Measurements from ENCODE around the gene SLC10A1.

Gene SLC10A1

GRCh38 chr14:69808919-69809808 is 12.1 kb upstream of the SLC10A1 start:
- DNase-seq, result no peak

DNA sequence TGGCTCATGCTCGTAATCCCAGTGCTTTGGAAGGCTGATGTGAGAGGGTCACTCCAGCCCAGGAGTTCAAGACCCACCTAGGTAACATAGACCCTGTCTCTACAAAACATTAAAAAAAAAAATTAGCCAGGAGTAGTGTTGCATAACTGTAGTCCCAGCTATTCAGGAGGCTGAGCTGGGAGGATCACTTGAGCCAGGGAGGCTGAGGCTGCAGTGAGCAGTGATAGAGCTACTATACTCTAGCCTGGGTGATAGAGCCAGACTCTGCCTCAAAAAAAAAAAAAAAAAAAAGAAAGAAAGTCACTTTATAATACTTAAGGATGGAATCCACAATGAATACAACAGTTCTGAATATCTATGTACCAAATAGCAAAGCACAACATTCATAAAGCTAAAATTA is 10.2 kb upstream of the SLC10A1 start:
- DNase-seq, result no peak

GRCh38 chr14:69804902-69805301 is 7.9 kb upstream of the SLC10A1 start:
- DNase-seq, result no peak

DNA sequence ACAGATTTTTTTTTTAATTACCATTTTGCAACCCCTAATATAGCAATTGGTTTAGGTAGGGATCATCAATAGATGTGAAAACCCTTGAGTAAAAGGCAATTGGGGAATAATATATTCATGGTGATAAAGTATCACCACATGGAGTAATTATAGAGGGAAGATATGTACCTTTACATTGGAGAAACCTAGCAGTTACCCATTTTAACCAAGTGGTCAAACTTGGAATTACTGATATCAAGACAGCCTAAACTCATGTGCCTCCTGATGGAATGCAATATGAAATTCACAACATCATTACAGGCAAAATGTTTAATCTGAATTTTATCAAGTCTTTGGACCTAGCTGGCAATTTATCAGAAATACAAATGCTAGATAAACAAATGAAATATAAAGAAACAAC is 6.7 kb upstream of the SLC10A1 start:
- DNase-seq, result no peak

GRCh38 chr14:69798339-69798735 is 1.3 kb upstream of the SLC10A1 start:
- DNase-seq, result no peak

GRCh38 chr14:69797573-69798338 is 715 bp upstream of the SLC10A1 start:
- no peak for DNase-seq

DNA sequence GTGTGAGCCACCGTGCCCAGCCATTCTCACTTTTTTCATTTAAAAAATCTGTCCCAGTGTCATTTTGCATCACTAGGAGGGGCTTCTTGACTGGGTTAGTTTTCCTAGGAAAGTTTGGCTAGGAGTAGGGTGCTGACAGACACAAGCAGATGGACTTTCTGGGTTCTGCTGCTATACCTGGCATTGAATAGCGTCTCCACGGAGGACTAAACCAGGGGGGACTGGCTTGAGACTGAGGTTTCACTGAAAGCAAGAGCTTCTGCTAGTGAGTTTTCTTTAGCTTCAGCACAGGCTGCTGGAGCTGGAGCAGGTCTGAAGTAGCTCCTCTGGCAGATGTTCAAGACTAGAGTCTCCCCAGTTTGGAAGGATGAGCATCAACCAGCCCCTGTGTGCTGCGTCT is 1.4 kb downstream of the SLC10A1 start:
- DNase-seq, result no peak

- DNase-seq, result no peak
Measured at GRCh38 chr14:69794791-69795190, 2.2 kb downstream of the SLC10A1 start.

DNA sequence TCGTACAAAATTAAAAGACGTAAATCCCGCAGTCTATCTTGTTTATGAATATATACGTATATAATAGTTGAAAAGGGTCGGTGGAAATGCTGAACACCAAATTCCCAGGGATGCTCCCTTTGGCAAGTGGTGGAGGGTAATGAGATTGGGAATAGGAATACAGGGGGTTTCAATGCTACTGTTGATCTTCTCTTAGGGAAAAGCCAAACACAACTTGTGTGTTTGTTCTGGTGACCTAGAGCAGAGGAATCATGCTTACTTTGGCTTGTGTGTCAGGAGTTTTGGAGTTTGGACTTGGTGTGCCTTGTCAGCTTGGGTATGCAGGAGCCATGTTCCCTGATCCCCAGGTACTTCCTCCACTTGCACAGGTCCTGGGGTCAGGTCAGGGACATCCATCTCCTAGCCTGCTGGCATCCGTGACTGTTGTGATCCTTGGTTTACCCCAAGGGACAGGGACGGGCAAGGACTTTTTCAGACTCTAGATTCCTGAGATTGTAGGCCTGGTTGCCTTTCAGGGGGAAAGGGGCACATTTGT is 4.1 kb downstream of the SLC10A1 start:
- no peak for DNase-seq

DNA sequence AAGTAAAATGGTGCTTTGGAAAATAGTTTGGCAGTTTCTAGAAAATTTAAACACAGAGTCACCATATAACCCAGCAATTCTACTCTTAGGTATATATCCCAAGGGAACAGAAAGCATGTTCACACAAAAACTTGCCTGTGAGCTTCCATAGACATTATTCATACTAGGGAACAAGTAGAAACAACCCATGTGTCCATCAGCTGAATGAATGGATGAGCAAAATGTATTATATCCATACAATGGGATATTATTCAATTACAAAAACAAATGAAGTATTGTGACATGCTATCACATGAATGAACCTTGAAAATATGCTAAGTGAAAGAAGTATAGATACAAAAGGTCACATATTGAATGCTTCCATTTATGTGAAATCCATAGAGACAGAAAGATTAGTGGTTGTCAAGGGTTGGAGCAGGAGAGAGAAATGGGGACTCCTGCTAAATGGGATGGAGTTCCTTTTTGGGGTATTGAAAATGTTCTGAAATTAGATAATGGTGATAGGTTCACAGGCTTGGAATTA is 7.9 kb downstream of the SLC10A1 start:
- no peak for DNase-seq

GRCh38 chr14:69786603-69787002 is 10.4 kb downstream of the SLC10A1 start:
- no peak for DNase-seq

DNA sequence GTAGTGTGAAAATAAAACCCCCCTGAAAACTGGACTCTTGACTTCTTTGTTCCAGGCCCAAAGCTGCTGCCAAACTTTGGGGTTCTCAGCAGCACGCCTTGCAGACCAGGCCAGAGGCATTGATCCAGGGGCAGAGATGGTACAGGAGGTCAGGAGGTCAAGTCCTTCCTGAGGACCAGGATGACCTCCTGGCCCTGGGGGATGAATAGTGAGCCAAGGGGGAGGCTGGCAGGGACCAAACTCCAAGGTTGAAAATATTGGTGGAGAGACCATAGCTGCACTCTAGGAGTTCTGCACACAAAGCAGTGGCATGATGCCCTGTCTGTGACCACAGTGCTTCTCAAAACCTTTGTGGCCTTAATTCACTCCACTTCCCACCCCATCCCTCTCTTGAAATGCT is 12.1 kb downstream of the SLC10A1 start:
- DNase-seq, result no peak

DNA sequence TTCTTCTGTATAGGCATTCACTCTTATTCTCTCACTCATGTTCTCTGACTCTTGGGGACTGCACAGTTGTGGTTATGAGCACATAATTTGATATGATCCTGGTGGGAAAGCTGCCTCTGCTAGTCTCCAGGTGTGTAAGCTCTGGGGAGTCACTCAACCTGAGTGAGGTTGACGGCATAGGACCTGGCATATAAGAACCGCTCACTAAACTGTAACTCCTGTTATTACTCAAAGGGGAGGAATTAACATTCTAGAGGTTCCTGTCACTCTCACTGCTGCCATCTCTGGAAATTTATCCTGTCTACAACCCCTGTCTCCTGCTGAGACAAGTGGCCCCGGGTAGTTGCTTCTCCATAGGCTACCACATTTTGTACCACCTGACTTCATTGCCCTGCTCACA is 16.1 kb downstream of the SLC10A1 start:
- DNase-seq, result no peak

DNA sequence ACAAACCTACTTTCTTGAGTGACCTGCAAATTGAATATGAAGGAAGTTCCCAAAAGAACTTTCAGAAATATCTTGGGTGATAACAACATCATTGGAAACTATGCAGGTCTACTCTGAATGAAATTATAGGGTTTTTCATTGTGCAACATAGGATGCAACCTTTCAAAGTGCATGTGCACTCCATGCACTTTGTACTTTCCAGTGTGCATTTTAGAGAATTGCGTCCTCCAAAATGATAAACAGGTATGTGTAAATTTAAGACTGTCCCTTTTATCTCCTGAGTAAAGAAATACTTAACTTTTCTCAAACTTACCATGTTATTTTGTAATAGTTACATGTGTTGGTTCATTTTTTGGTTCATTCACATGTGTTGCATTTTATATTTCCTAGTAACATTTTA is 16.9 kb downstream of the SLC10A1 start:
- no peak for DNase-seq

DNA sequence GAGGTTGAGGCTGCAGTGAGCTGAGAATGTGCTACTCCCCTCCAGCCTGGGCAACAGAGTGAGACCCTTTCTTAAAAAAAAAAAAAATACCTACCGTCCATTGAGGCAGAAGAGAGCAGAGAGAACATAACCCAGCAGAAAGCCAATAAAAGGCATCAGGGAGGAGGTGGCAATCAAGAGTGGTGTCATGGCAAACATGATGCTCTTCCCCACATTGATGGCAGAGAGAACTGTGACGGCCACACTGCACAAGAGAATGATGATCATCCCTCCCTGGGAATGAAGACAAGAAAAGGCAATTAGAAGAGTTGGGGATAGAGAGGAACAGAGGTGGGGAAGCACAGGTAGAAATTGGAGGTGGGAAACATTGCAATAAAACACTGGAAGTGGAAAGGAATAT is 18.0 kb downstream of the SLC10A1 start:
- DNase-seq, result no peak

DNA sequence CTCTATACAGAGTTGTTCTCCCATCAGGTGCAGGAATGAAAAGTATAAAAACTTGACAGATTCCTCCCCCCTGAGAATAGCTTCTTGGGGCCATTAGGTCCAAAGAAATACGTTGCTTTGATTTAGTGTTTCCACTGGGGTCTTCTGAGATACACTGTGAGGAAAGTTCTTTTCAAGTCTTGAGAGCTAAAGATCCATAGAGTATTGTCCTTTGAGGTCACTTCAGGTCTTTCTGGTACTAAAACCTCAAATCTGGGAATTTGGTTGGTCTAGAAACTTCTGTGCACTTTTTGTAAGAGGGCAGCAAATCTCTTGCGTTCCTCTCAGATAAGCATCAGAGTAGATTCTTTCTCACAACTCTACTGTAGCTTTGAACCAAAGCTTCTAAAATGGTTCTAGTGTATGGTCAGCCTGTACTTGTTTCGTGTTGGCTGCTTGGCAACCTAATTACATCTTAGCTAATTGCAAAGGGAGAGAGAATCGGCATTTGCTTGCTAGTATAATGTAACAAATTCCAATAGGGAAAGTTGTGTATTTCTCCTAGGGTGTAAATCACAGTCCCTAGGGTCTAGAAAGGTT is 20.1 kb downstream of the SLC10A1 start:
- DNase-seq, result no peak

- no peak for DNase-seq
Measured at GRCh38 chr14:69775012-69775411, 22.0 kb downstream of the SLC10A1 start.

DNA sequence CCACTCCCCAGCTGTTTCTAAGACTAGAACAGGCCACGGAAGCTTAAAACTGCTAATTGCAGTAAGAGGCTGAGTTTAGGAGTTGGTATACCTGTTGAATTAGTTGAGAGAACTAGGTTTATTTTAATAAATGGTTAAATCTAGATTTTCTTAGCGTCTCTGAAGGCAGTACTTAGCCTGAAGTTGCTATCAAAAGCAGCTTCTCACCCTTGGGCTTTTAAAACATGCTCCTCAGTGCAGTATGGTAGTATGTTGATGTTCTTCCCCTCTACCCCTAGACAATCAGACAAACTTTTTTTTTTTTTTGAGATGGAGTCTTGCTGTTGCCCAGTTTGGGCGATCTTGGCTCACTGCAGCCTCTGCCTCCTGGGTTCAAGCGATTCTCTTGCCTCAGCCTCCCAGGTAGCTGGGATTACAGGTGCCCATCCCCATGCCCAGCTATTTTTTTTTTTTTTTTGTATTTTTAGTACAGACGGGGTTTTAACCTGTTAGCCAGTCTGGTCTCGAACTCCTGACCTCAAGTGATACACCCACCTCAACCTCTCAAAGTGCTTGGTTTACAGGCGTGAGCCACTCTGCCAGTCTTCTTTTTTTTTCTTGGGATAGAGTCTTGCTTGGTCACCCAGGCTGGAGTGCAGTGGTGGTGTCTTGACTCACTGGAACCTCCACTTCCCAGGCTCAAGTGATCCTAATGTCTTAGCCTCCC is 23.3 kb downstream of the SLC10A1 start:
- DNase-seq, result no peak

GRCh38 chr14:69772082-69773017 is 24.7 kb downstream of the SLC10A1 start:
- DNase-seq, result no peak

DNA sequence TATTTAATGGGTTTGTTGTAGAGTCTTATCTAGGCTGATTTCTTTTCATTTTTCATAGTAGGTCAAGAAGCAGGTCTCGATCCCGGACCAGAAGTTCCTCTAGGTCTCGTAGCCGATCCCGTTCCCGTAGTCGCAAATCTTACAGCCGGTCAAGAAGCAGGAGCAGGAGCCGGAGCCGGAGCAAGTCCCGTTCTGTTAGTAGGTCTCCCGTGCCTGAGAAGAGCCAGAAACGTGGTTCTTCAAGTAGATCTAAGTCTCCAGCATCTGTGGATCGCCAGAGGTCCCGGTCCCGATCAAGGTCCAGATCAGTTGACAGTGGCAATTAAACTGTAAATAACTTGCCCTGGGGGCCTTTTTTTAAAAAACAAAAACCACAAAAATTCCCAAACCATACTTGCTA is 25.9 kb downstream of the SLC10A1 start:
- no peak for DNase-seq

DNA sequence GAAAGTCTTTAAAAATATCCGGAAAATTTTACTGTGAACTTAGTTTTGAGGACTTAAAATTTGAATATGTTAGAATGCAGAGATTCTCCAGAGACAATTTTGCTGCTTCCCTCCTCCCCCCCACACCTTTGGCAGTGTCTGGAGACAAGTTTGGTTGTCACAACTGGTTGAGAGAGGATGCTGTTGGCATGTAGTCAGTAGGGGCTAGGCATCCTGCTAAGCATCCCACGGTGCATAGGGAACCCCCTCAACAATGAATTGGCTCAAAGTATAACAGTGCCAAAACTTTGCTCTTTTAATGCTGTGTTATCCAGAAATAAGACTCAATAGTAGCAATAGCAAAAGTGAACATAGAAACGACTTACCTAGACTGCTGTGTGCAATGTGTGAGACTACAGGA is 26.5 kb downstream of the SLC10A1 start:
- DNase-seq, result no peak
